HCT116 (cell line): ENCODE results near the gene GSTT4. TPM values are rescaled to one million over a fixed set of nuclear protein-coding genes. Genes with fewer than 3 reads are reported as not detected.
"Not testable (repeated sequence)": the region's sequence is repeated elsewhere in the genome, so short reads cannot be mapped to it uniquely, and the experiment has no call there.

Source experiments
- ATAC-seq: fragments of 200-7000 bp; cut with Tn5 transposase; 2 replicates; pipeline ENCODE4 v1.9.1; 2020; ENCODE audit warnings: mild to moderate bottlenecking, moderate library complexity
- BruUV-seq: library from RNA; stranded (reverse); fragments of 400-500 nt; replicated peaks from 2 replicates; lab custom pipeline; 2021; lab: Mats Ljungman, UMichigan
- CTCF ChIA-PET: fragments of 300-600 bp; sonication (Branson Sonifier 250); formaldehyde crosslinking; loops from one replicate; lab custom pipeline; 2021; ENCODE audit warnings: antibody characterized with exemption; lab: Charles Lee
- POLR2A ChIA-PET: fragments of 300-600, 350-600 bp; sonication (Branson Sonifier 250); formaldehyde crosslinking; loops from one replicate; lab custom pipeline; 2021; ENCODE audit warnings: antibody characterized with exemption; lab: Charles Lee
- RAD21 ChIA-PET, 2 experiments: fragments of 300-600 bp; sonication (Branson Sonifier 250); formaldehyde crosslinking; loops; one replicate each; lab custom pipeline; 2023; ENCODE audit warnings: low total read pairs in 2 of 2; ENCODE audit not compliant: uncharacterized antibody in 2 of 2, unreplicated experiment in 2 of 2, low non-redundant PET in 1 of 2; lab: Charles Lee
- DNase-seq: peaks from one replicate; pipeline ENCODE4 v3.0.0-alpha.2; 2010; ENCODE audit warnings: low read depth, low spot score
- H2AFZ ChIP-seq: fragments of 200-600 bp; shearing (Covaris generic), sonication (generic); 2 replicates; pipeline ENCODE4 v1.6.1; 2017; ENCODE audit warnings: low read depth, mixed run types, mixed read lengths, antibody characterized with exemption, low read length; ENCODE audit not compliant: poor library complexity, severe bottlenecking
- H3K27ac ChIP-seq: 2 replicates; pipeline ENCODE4 v1.5.1; 2012; ENCODE audit warnings: low read depth, low read length
- H3K27me3 ChIP-seq: fragments of 200-600 bp; sonication (generic); 2 replicates; pipeline ENCODE4 v1.6.1; 2016; ENCODE audit warnings: mixed run types, low read length, mixed read lengths; ENCODE audit not compliant: insufficient read depth
- H3K36me3 ChIP-seq, 2 experiments: fragments of 200-500 bp in 1 of 2; fragments of 200-600 bp in 1 of 2; sonication (Bioruptor generic) in 1 of 2; sonication (generic) in 1 of 2; 2 replicates each; pipeline versions ENCODE4 v1.5.1 to v1.6.1; 2014 to 2016; ENCODE audit warnings: low read length in 2 of 2, inconsistent platforms in 1 of 2, mixed read lengths in 1 of 2, mixed run types in 1 of 2; ENCODE audit not compliant: insufficient read depth in 2 of 2, control insufficient read depth in 1 of 2
- H3K4me1 ChIP-seq, 2 experiments: fragments of 200-600 bp in 1 of 2; sonication (generic) in 1 of 2; 2 replicates each; pipeline versions ENCODE4 v1.5.1 to v1.6.1; 2012 to 2017; ENCODE audit warnings: low read length in 2 of 2, inconsistent platforms in 1 of 2, mild to moderate bottlenecking in 1 of 2, mixed read lengths in 1 of 2, mixed run types in 1 of 2, moderate library complexity in 1 of 2; ENCODE audit not compliant: insufficient read depth in 2 of 2, control insufficient read depth in 1 of 2
- H3K4me2 ChIP-seq: fragments of 200-600 bp; sonication (generic); 2 replicates; pipeline ENCODE4 v1.6.1; 2017; ENCODE audit warnings: mixed run types, low read length, mixed read lengths
- H3K4me3 ChIP-seq, 2 experiments: fragments of 200-600 bp in 1 of 2; sonication (generic) in 1 of 2; replicated peaks in 1 of 2; 2 replicates each; pipeline ENCODE4 v1.5.1; 2011 to 2016; ENCODE audit warnings: low read length in 2 of 2, control low read depth in 1 of 2, low read depth in 1 of 2, mild to moderate bottlenecking in 1 of 2, mixed read lengths in 1 of 2, mixed run types in 1 of 2
- H3K79me2 ChIP-seq: fragments of 200-600 bp; sonication (generic); 2 replicates; pipeline ENCODE4 v1.6.1; 2017; ENCODE audit warnings: mild to moderate bottlenecking, mixed run types, low read length, moderate library complexity, mixed read lengths; ENCODE audit not compliant: insufficient read depth
- H3K9ac ChIP-seq: fragments of 200-600 bp; sonication (generic); 2 replicates; pipeline ENCODE4 v1.6.1; 2016; ENCODE audit warnings: low read length, mixed read lengths
- H3K9me2 ChIP-seq: fragments of 200-600 bp; sonication (generic), shearing (Covaris generic); 2 replicates; pipeline ENCODE4 v1.6.1; 2017; ENCODE audit warnings: mixed run types, mild to moderate bottlenecking, moderate library complexity; ENCODE audit not compliant: insufficient read depth
- H3K9me3 ChIP-seq, 2 experiments: fragments of 200-500 bp in 1 of 2; fragments of 200-600 bp in 1 of 2; sonication (Bioruptor generic) in 1 of 2; sonication (generic) in 1 of 2; 2 replicates each; pipeline ENCODE4 v1.6.1; 2014 to 2017; ENCODE audit warnings: low read length in 2 of 2, mixed read lengths in 2 of 2, inconsistent platforms in 1 of 2, low read depth in 1 of 2, mild to moderate bottlenecking in 1 of 2, mixed run types in 1 of 2, moderate library complexity in 1 of 2; ENCODE audit not compliant: control insufficient read depth in 1 of 2, insufficient read depth in 1 of 2
- H4K20me1 ChIP-seq: fragments of 200-600 bp; sonication (generic), shearing (Covaris generic); 2 replicates; pipeline ENCODE4 v1.6.1; 2017; ENCODE audit warnings: mixed run types, mild to moderate bottlenecking, moderate library complexity; ENCODE audit not compliant: insufficient read depth
- CEBPB ChIP-seq: IDR thresholded peaks from 2 replicates; pipeline ENCODE4 v1.6.1; 2012; ENCODE audit warnings: low read depth
- JUND ChIP-seq: IDR thresholded peaks from 2 replicates; pipeline ENCODE4 v1.6.1; 2012
- SIN3A ChIP-seq: IDR thresholded peaks from 2 replicates; pipeline ENCODE4 v1.6.1; 2012; ENCODE audit warnings: low read depth
- ZNF274 ChIP-seq: fragments of 200-500 bp; sonication (Bioruptor generic); IDR thresholded peaks from 2 replicates; pipeline ENCODE4 v1.6.1; 2014; ENCODE audit warnings: mild to moderate bottlenecking, low read depth, low read length, inconsistent platforms
- intact Hi-C: fragments of 100-400 bp; cut with micrococcal nuclease; formaldehyde crosslinking; loops from 2 replicates; pipeline ENCODE4 v1.10.0; 2022
- total RNA-seq: library from RNA; stranded (reverse); gene quantifications from one replicate; pipeline ENCODE4 v1.2.1, GENCODE V29; 2021; ENCODE audit not compliant: unreplicated experiment

Gene GSTT4
- total RNA-seq, 1 experiment from 2014 or later = not detected

DNA sequence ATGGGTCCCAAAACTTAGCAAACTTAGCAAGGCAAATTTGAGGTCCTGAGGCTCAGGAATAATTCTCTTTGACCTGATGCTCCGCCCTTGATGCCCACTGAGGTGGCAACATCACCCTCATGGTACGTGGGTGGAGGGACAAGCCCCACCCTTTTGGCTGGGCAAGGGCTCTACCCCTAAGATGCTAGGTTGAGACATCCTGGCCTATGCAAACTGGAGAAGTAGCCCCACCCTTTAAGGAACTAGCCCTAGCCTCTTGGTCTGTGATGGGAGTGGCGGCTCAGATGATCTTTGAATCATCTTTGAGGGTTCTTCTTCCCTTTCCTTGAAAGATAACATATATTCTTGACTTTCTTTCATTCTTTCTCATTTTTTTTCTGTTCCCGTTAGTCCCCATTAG is 38.7 kb upstream of the GSTT4 start:
- Histone ChIP-seq H3K9me3 (no peaks in the 10 kb centered on the region), H3K36me3 (peaks cover 20 to 21% of the 10 kb centered on the region in 2 experiments; a peak in 3 of 4 replicates), H3K9ac (no peak overlapping the region), H4K20me1 (no peaks in the 10 kb centered on the region), H3K4me1 (peaks cover 0 to 6% of the 10 kb centered on the region in 2 experiments; a peak in 1 of 4 replicates), H3K27ac (no peak overlapping the region), H2AFZ (no peak overlapping the region), H3K4me2 (no peak overlapping the region), H3K4me3 (no peak overlapping the region), H3K27me3 (no peaks in the 10 kb centered on the region), H3K79me2 (no peaks in the 10 kb centered on the region), H3K9me2 (no peaks in the 10 kb centered on the region)
- ChIA-PET POLR2A (no interaction called here), RAD21 (no interaction called here), CTCF (no interaction called here)
- intact Hi-C loops = no loop called here
- TF ChIP-seq CEBPB (no peak), ZNF274 (no peak), SIN3A (no peak), JUND (no peak)
- ATAC-seq (no peak), DNase-seq (no peak)
- BruUV-seq = no TSS peak

DNA sequence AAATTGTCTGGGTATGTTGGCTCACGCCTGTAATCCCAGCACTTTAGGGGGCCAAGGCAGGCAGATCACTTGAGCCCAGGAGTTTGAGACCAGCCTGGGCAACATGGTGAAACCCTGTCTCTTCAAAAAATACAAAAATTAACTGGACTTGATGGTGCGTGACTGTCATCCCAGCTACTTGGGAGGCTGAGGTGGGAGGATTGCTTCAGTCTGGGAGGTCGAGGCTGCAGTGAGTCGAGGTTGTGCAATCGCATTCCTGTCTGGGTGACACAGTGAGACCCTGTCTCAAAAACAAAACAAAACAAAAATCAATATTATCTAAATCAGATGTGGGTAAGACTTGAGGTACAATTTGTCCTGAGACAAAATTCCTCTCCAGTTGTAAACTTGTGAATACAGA is 38.2 kb upstream of the GSTT4 start:
- not testable (repeated sequence) for H4K20me1 ChIP-seq

More for the DNA sequence above, 38.2 kb upstream of the GSTT4 start:
- ATAC-seq, H3K4me1 ChIP-seq, H3K27me3 ChIP-seq, H3K79me2 ChIP-seq, BruUV-seq, POLR2A ChIA-PET, H3K9me2 ChIP-seq, H3K9me3 ChIP-seq, intact Hi-C loops, RAD21 ChIA-PET, H2AFZ ChIP-seq, H3K9ac ChIP-seq, H3K4me2 ChIP-seq, H3K4me3 ChIP-seq, CTCF ChIA-PET, DNase-seq, H3K27ac ChIP-seq: not testable (repeated sequence)
- H3K36me3 ChIP-seq = peaks cover 20 to 23% of the 10 kb centered on the region in 2 experiments; a peak in 3 of 4 replicates
